Upper lobe of left lung (tissue), 4 donors: Measurements from ENCODE around the gene CCNA1.

Experiments
- POLR2A ChIP-seq, 4 donors: fragments of 450-650 bp; IDR thresholded peaks; one replicate each; pipeline ENCODE4 v1.5.1; 2016 to 2017; ENCODE audit warnings: antibody characterized with exemption in 4 of 4, mild to moderate bottlenecking in 2 of 4
- POLR2AphosphoS5 ChIP-seq, 2 donors: sonication (generic); formaldehyde crosslinking; IDR thresholded peaks; one replicate each; pipeline ENCODE4 v1.5.1; 2017; ENCODE audit warnings: antibody characterized with exemption in 2 of 2
- TF ChIP-seq, protein P1 (sequence below), 6 experiments: fragments of 450-650 bp in 4 of 6; fragments of 200-600 bp in 2 of 6; sonication (generic) in 2 of 6; IDR thresholded peaks; one replicate each; pipeline ENCODE4 v1.5.1; 2016 to 2019; ENCODE audit warnings: antibody characterized with exemption in 6 of 6

DNA sequence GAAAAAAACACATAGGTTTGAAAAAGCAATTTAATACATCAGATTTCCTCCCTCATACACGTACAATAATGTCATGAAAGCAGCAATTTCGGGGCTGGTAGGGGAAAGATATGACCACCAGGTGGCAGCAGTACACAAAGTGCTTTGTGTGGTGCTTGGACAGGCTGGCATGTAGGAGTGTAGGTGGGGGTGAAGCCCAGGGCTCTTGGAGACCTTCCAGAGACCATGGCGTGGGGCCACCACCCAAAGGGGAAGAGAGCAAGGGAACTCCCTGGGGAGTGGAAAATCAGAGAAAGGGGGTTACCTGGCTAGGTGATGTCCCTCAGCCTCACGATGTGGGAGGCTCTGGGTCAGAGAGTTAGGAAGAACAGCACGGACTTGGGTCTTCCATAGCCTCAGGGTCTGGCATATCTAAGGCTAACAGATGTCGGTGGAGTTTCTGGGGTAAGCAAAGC, 11.8 kb upstream of the CCNA1 start:
- TF ChIP-seq, protein P1, sequence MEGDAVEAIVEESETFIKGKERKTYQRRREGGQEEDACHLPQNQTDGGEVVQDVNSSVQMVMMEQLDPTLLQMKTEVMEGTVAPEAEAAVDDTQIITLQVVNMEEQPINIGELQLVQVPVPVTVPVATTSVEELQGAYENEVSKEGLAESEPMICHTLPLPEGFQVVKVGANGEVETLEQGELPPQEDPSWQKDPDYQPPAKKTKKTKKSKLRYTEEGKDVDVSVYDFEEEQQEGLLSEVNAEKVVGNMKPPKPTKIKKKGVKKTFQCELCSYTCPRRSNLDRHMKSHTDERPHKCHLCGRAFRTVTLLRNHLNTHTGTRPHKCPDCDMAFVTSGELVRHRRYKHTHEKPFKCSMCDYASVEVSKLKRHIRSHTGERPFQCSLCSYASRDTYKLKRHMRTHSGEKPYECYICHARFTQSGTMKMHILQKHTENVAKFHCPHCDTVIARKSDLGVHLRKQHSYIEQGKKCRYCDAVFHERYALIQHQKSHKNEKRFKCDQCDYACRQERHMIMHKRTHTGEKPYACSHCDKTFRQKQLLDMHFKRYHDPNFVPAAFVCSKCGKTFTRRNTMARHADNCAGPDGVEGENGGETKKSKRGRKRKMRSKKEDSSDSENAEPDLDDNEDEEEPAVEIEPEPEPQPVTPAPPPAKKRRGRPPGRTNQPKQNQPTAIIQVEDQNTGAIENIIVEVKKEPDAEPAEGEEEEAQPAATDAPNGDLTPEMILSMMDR (IDR thresholded peaks at IDR 0.05), result peak; percentile 40 to 75 (median 66)
- TF ChIP-seq POLR2AphosphoS5 (IDR thresholded peaks at IDR 0.05) (no peak), POLR2A (IDR thresholded peaks at IDR 0.05) (no peak)
